GM12874 (cell line): ENCODE measurements around the gene CNTN5.

Source experiments
- CTCF ChIP-seq: IDR thresholded peaks from 2 replicates; pipeline ENCODE4 v1.5.1; 2011; ENCODE audit warnings: low read depth, mild to moderate bottlenecking, control low read depth, low read length, moderate library complexity; ENCODE audit not compliant: insufficient read depth

Gene CNTN5

GRCh38 chr11:99423428-99423983 is 402.8 kb downstream of the CNTN5 start:
- no peak for TF ChIP-seq CTCF

GRCh38 chr11:99424313-99425084 is 403.8 kb downstream of the CNTN5 start:
- no peak for TF ChIP-seq CTCF

GRCh38 chr11:99425596-99425995 is 404.8 kb downstream of the CNTN5 start:
- no peak for TF ChIP-seq CTCF

- TF ChIP-seq CTCF, result no peak
These were observed 411.9 kb downstream of the CNTN5 start for GRCh38 chr11:99432677-99433076.

- TF ChIP-seq CTCF, result no peak
These were observed 422.5 kb downstream of the CNTN5 start for GRCh38 chr11:99443276-99443675.

GRCh38 chr11:99446400-99446799 is 425.7 kb downstream of the CNTN5 start:
- no peak for TF ChIP-seq CTCF

- TF ChIP-seq CTCF, result no peak
These were observed 428.6 kb downstream of the CNTN5 start for GRCh38 chr11:99449345-99449744.
